Gastroesophageal sphincter (tissue), 3 donors: ENCODE measurements around the gene HSFX2.

ENCODE experiments used
- EP300 ChIP-seq: sonication (generic); formaldehyde crosslinking; IDR thresholded peaks from one replicate; pipeline ENCODE4 v1.6.1; 2017; ENCODE audit warnings: antibody characterized with exemption, mild to moderate bottlenecking
- POLR2A ChIP-seq, 2 donors: fragments of 450-650 bp; IDR thresholded peaks; one replicate each; pipeline ENCODE4 v1.6.1; 2017; ENCODE audit warnings: antibody characterized with exemption in 2 of 2, mild to moderate bottlenecking in 2 of 2, moderate library complexity in 1 of 2
- POLR2AphosphoS5 ChIP-seq: sonication (generic); formaldehyde crosslinking; IDR thresholded peaks from one replicate; pipeline ENCODE4 v1.6.1; 2017; ENCODE audit warnings: antibody characterized with exemption
- TF ChIP-seq, protein P1 (sequence below), 4 experiments: fragments of 200-600 bp in 2 of 4; fragments of 450-650 bp in 2 of 4; sonication (generic) in 1 of 4; IDR thresholded peaks; one replicate each; pipeline ENCODE4 v1.5.1; 2017 to 2019; ENCODE audit warnings: antibody characterized with exemption in 4 of 4, mild to moderate bottlenecking in 2 of 4, moderate library complexity in 2 of 4

DNA sequence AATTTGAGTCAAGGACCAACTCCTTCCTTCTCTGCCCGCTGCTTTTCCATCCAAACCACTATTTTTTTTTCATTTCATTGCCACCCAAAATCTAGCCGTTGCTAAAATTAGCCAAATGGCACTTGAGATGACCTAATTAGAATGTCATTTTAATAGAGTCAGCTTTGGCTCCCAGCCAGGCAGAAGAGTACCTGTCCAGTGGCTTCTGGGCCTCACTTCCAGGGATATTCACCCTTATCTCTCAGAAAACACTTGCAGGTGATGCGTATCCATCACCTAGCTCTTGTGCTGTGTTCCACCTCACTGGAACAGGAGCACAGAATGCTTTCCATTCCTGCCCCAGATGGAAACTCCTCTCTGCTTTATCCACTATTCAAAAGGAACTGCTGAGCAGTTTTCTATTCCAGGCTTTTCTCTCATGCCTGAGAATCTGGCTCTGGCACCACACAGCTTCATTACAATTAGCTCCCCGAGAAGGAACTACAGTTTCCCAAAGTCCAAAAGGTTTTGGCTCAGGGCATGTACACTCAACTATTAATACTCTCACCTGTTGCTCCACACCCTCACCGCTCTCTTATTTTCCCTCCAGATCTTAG, 26.3 kb downstream of the HSFX2 start:
- TF ChIP-seq, protein P1, sequence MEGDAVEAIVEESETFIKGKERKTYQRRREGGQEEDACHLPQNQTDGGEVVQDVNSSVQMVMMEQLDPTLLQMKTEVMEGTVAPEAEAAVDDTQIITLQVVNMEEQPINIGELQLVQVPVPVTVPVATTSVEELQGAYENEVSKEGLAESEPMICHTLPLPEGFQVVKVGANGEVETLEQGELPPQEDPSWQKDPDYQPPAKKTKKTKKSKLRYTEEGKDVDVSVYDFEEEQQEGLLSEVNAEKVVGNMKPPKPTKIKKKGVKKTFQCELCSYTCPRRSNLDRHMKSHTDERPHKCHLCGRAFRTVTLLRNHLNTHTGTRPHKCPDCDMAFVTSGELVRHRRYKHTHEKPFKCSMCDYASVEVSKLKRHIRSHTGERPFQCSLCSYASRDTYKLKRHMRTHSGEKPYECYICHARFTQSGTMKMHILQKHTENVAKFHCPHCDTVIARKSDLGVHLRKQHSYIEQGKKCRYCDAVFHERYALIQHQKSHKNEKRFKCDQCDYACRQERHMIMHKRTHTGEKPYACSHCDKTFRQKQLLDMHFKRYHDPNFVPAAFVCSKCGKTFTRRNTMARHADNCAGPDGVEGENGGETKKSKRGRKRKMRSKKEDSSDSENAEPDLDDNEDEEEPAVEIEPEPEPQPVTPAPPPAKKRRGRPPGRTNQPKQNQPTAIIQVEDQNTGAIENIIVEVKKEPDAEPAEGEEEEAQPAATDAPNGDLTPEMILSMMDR (IDR thresholded peaks at IDR 0.05) = no peak
- TF ChIP-seq POLR2A (IDR thresholded peaks at IDR 0.05) = no peak
- no peak for TF ChIP-seq POLR2AphosphoS5
- TF ChIP-seq EP300 = no peak
